Small intestine (tissue), 7 donors: Measurements from ENCODE around the gene GABRP. TPM values are rescaled to one million over a fixed set of nuclear protein-coding genes. Genes with fewer than 3 reads are reported as not detected.
"Not testable (repeated sequence)": the region's sequence is repeated elsewhere in the genome, so short reads cannot be mapped to it uniquely, and the experiment has no call there.

ENCODE experiments used
- DNase-seq, 2 donors: peaks; one replicate each; pipeline versions ENCODE4 v3.0.0 to v3.0.0-alpha.2; 2013
- FAIRE-seq: peaks from 2 replicates; lab custom pipeline; 2012; peaks lifted over from hg19 to GRCh38; lab: Jason Lieb, UNC
- H3K27ac ChIP-seq, 3 donors: one replicate each; pipeline ENCODE4 v1.5.1; 2013; ENCODE audit warnings: low read length in 2 of 3, mild to moderate bottlenecking in 2 of 3, control low read depth in 1 of 3, inconsistent platforms in 1 of 3, low read depth in 1 of 3, moderate library complexity in 1 of 3
- H3K27me3 ChIP-seq, 3 donors: one replicate each; pipeline ENCODE4 v1.6.1; 2013; ENCODE audit warnings: low read length in 3 of 3, inconsistent platforms in 1 of 3; ENCODE audit not compliant: control insufficient read depth in 3 of 3, insufficient read depth in 3 of 3
- H3K36me3 ChIP-seq, 3 donors: one replicate each; pipeline ENCODE4 v1.6.1; 2013; ENCODE audit warnings: low read length in 3 of 3, inconsistent platforms in 1 of 3, low read depth in 1 of 3, mild to moderate bottlenecking in 1 of 3, moderate library complexity in 1 of 3; ENCODE audit not compliant: control insufficient read depth in 3 of 3, insufficient read depth in 2 of 3
- H3K4me1 ChIP-seq, 3 donors: one replicate each; pipeline ENCODE4 v1.6.1; 2013; ENCODE audit warnings: low read length in 2 of 3, inconsistent platforms in 1 of 3, low read depth in 1 of 3, mild to moderate bottlenecking in 1 of 3, moderate library complexity in 1 of 3; ENCODE audit not compliant: control insufficient read depth in 3 of 3, insufficient read depth in 2 of 3
- H3K4me3 ChIP-seq, 3 donors: one replicate each; pipeline ENCODE4 v1.5.1; 2013; ENCODE audit warnings: low read length in 3 of 3, control low read depth in 1 of 3, inconsistent platforms in 1 of 3, low read depth in 1 of 3, mild to moderate bottlenecking in 1 of 3, moderate library complexity in 1 of 3
- H3K9me3 ChIP-seq, 2 donors: one replicate each; pipeline ENCODE4 v1.6.1; 2013; ENCODE audit warnings: low read depth in 1 of 2, low read length in 1 of 2; ENCODE audit not compliant: control insufficient read depth in 2 of 2, insufficient read depth in 1 of 2
- WGBS, 3 donors: extraction: QIAGEN DNeasy Blood & Tissue Kit; methylation state at CpG; one replicate each; pipeline ENCODE4 v1.1.7; 2013; 5-methylcytosine and 5-hydroxymethylcytosine counted together
- polyA plus RNA-seq, 4 donors: library from polyadenylated mRNA; stranded (reverse) in 3 of 4; unstranded in 1 of 4; fragments of 200-250 nt in 3 of 4; fragments of 120-200 nt in 1 of 4; gene quantifications; one replicate each; pipeline versions ENCODE4 v1.2.1 to v1.2.3, GENCODE V29; 2013
- donor health status: healthy with polysubstance abuse.
- donor health status: control.
- donor health status: control.
- donor health status: Bipolar disorder and iron deficiency.
- donor health status: healthy.

Gene GABRP
- polyA plus RNA-seq, 4 donors: 0.24 to 8.4 (median 2.8) TPM

- Histone ChIP-seq H3K4me3 (no peak overlapping the region), H3K36me3 (no peaks in the 10 kb centered on the region), H3K27me3 (no peaks in the 10 kb centered on the region), H3K27ac (no peak overlapping the region), H3K9me3 (no peaks in the 10 kb centered on the region), H3K4me1 (peaks cover 0 to 8% (median 0%) of the 10 kb centered on the region in 3 donors)
- FAIRE-seq (no peak), DNase-seq (peak in 1 of 2 donors; percentile 6)
These were observed 36.3 kb downstream of the GABRP start for GRCh38 chr5:170819824-170820223.

DNA sequence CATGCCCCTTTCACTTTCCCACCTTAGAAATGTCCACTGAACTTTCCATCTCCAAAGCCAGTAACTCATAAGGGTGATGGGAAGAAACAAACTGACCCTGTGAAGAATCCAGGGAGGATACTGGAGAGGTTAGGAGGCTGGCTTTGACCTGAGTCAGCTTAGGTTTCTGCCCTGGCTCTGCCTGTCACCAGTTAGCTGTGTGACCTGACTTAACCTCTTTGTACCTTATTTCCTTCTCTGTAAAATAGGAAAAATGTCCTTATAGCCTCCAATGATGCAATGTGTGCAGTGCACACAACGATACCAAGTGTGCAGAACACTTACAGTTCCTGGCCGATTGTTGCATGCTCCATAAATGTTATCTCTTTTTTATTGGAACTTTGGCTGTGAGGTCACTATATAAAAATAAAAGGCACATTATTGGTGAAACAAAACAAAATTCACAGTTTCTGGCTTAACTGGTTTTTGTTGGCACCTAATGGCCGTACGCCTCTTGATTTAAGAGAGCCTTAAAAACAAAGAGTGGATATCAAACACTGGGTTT is 37.8 kb downstream of the GABRP start:
- FAIRE-seq (no peak), DNase-seq (peak in 1 of 2 donors; percentile 24)
- H3K4me3 ChIP-seq: no peak overlapping the region
- H3K4me1 ChIP-seq: peaks cover 0 to 8% (median 0%) of the 10 kb centered on the region in 3 donors
- no peak overlapping the region for H3K27ac ChIP-seq
- no peaks in the 10 kb centered on the region for H3K27me3 ChIP-seq
- 35 to 63% (median 53%) methylated on average over 4 of the region's 4 CpGs for WGBS, 3 donors
- H3K9me3 ChIP-seq: peaks cover 0 to 7% of the 10 kb centered on the region in 2 donors
- H3K36me3 ChIP-seq: no peaks in the 10 kb centered on the region

DNA sequence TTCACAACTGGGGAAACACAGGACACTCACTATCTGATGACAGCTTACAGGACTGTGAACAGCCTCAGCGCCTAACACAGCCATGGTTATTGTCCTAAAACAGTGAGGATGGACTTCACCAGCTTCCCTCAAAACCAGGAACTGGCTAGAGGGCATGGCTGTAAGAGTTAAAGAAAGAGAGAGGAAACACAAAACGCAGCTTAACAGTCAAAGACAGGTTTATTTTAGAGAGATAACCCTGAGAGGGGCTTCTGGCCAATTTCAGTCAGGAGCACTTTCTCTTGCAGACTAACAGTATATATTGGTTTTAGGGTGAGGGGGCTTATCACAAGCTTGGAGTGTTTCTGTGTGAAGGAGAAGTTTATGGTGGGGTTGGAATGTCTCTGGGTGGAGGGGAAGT is 42.6 kb downstream of the GABRP start:
- DNase-seq (no peak), FAIRE-seq (no peak)
- WGBS, 3 donors: 78 to 89% (median 80%) methylated on average over 2 of the region's 2 CpGs
- no peak overlapping the region for H3K27ac ChIP-seq
- no peak overlapping the region for H3K4me3 ChIP-seq
- H3K27me3 ChIP-seq: no peaks in the 10 kb centered on the region
- H3K4me1 ChIP-seq: no peaks in the 10 kb centered on the region
- peaks cover 0 to 7% of the 10 kb centered on the region in 2 donors for H3K9me3 ChIP-seq
- H3K36me3 ChIP-seq: no peaks in the 10 kb centered on the region

DNA sequence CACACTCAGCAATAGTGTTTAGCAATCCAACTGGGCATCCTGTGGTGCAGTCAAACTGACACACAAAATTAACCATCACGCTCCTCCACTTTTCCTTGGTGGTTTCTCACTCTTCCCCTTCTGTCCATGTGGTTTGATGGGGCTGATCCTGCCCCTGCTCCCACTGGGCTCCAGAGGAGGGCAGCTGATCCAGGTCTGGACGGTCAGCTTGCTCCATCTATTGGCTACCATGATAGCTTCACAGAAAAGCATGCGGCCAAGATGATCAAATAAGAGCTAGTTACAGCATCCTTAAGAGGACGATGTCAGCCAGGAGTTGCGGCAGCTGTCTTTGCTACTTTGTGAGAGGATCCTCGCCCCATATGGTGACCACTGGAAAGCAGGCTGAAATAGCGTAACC is 48.7 kb downstream of the GABRP start:
- 77 to 87% (median 82%) methylated on average over 7 of the region's 7 CpGs for WGBS, 3 donors
- H3K4me3 ChIP-seq: no peak overlapping the region
- no peak overlapping the region for H3K27ac ChIP-seq
- H3K27me3 ChIP-seq: no peaks in the 10 kb centered on the region
- no peak for FAIRE-seq
- DNase-seq: no peak
- no peaks in the 10 kb centered on the region for H3K36me3 ChIP-seq
- H3K9me3 ChIP-seq: no peaks in the 10 kb centered on the region
- H3K4me1 ChIP-seq: peaks cover 0 to 1% (median 0%) of the 10 kb centered on the region in 3 donors

DNA sequence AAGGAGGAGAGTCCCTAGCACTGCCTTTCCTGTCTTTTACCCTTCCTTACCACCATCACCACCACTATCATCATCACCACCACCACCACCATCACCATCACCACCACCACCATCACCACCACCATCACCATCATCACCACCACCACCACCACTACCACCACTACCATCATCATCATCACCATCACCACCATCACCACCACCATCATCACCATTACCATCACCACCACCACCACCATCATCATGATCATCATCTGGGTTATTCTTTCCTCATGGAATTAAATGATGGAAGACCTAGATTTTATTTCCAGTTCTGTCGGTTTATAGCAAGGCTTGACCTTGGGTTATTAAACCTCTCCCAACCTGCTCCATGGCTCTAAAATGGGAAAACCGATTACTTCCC is 50.5 kb downstream of the GABRP start:
- H3K9me3 ChIP-seq, H3K4me3 ChIP-seq, H3K27me3 ChIP-seq, H3K36me3 ChIP-seq, DNase-seq, H3K27ac ChIP-seq, H3K4me1 ChIP-seq, FAIRE-seq: not testable (repeated sequence)
- WGBS, 3 donors: 87 to 96% (median 94%) methylated on average over 2 of the region's 2 CpGs

DNA sequence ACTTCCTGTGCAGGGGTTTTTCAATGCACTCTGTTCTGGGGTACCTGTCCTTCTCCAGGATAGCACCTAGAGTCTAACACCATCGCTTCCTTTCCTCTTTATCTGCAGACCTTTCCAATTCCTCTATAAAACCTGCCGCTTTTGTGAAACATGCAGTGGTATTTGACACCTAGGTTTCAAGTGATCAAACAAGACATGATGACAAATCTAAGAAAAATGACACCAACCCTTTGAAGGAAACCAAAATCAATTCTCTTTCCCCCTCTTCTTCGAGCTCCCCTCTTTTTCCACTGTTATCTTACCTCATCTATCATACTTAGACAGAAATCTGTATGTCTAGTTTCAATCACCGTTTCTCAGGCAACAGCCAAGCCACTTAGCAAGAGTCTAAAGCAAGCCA is 52.7 kb downstream of the GABRP start:
- peak in 1 of 2 donors; percentile 15 for DNase-seq
- Histone ChIP-seq H3K27ac (no peak overlapping the region), H3K36me3 (no peaks in the 10 kb centered on the region), H3K4me3 (no peak overlapping the region), H3K27me3 (no peaks in the 10 kb centered on the region), H3K4me1 (peaks cover 0 to 1% (median 0%) of the 10 kb centered on the region in 3 donors), H3K9me3 (no peaks in the 10 kb centered on the region)
- FAIRE-seq: no peak
- WGBS, 3 donors: 21 to 42% (median 29%) methylated on average over 4 of the region's 4 CpGs

DNA sequence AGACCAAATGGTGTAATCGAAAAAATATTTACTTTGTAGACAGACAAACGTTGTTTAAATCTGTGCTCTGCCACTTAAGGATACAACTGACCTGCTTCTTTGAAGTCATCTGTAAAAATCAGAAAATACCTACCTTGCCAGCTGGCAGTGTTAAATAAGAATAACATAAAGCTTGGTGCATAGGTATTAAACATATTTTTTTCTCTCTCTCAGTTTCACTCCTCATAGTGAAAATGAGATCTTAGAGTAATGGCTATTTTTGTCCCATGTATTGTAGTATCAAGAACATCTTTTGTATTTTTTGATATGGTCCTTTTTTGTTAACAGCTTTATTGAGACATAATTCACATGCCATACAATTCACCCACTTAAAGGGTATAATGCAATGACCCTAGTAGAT is 60.3 kb downstream of the GABRP start:
- WGBS, 3 donors: 67 to 85% (median 68%) methylated on average over 2 of the region's 2 CpGs
- Histone ChIP-seq H3K4me3 (no peak overlapping the region), H3K36me3 (no peaks in the 10 kb centered on the region), H3K27ac (no peak overlapping the region), H3K27me3 (peaks cover 0 to 2% (median 0%) of the 10 kb centered on the region in 3 donors), H3K4me1 (no peaks in the 10 kb centered on the region), H3K9me3 (no peaks in the 10 kb centered on the region)
- FAIRE-seq (no peak), DNase-seq (no peak)

GRCh38 chr5:170844651-170845050 is 61.1 kb downstream of the GABRP start:
- no peak for DNase-seq
- no peak for FAIRE-seq
- Histone ChIP-seq H3K9me3 (no peaks in the 10 kb centered on the region), H3K27ac (no peak overlapping the region), H3K4me3 (no peak overlapping the region), H3K36me3 (no peaks in the 10 kb centered on the region), H3K4me1 (no peaks in the 10 kb centered on the region), H3K27me3 (peaks cover 0 to 2% (median 0%) of the 10 kb centered on the region in 3 donors)
- WGBS, 3 donors: 65 to 82% (median 72%) methylated on average over 2 of the region's 2 CpGs

- FAIRE-seq (no peak), DNase-seq (no peak)
- H3K4me1 ChIP-seq: no peaks in the 10 kb centered on the region
- no peaks in the 10 kb centered on the region for H3K36me3 ChIP-seq
- H3K27ac ChIP-seq: no peak overlapping the region
- no peak overlapping the region for H3K4me3 ChIP-seq
- no peaks in the 10 kb centered on the region for H3K9me3 ChIP-seq
- peaks cover 0 to 2% (median 0%) of the 10 kb centered on the region in 3 donors for H3K27me3 ChIP-seq
These were observed 62.9 kb downstream of the GABRP start for GRCh38 chr5:170846416-170846815.
